ENCODE results near the gene ABL2. TPM values are rescaled to one million over a fixed set of nuclear protein-coding genes. Genes with fewer than 3 reads are reported as not detected.

ABL2 gene
- total and polyA plus RNA-seq, 12 donors: 2.5 to 14.4 (median 10.9) TPM

- Histone ChIP-seq H3K9me3 (no peaks in the 10 kb centered on the region), H3K27ac (peak overlapping the region in 2 of 10 donors; percentile 7 to 46), H3K4me1 (peaks cover 0 to 28% (median 6%) of the 10 kb centered on the region in 9 donors), H3K27me3 (no peaks in the 10 kb centered on the region), H3K4me3 (no peak overlapping the region), H3K36me3 (no peaks in the 10 kb centered on the region)
- DNase-seq (no peak), ATAC-seq (peak in 2 of 8 donors; percentile 22 to 73)
- WGBS, 2 donors: 65% methylated on average over 3 of the region's 3 CpGs
- intact Hi-C loops (cut with DNase I): no loop called here
- TF ChIP-seq CTCF (IDR thresholded peaks at IDR 0.05): no peak
Measured at GRCh38 chr1:179169616-179170467, 59.6 kb downstream of the ABL2 start.

GRCh38 chr1:179168536-179168935 is 60.9 kb downstream of the ABL2 start:
- Histone ChIP-seq H3K4me3 (no peak overlapping the region), H3K27ac (no peak overlapping the region), H3K27me3 (no peaks in the 10 kb centered on the region), H3K9me3 (no peaks in the 10 kb centered on the region), H3K4me1 (peaks cover 0 to 27% (median 6%) of the 10 kb centered on the region in 9 donors), H3K36me3 (no peaks in the 10 kb centered on the region)
- 76 to 79% methylated on average over 3 of the region's 3 CpGs for WGBS, 2 donors
- DNase-seq: no peak
- peak in 1 of 8 donors; percentile 27 for ATAC-seq
- TF ChIP-seq CTCF (IDR thresholded peaks at IDR 0.05): no peak
- intact Hi-C loops (cut with DNase I): no loop called here

GRCh38 chr1:179167955-179168354 is 61.5 kb downstream of the ABL2 start:
- ATAC-seq: no peak
- Histone ChIP-seq H3K9me3 (no peaks in the 10 kb centered on the region), H3K27me3 (no peaks in the 10 kb centered on the region), H3K36me3 (no peaks in the 10 kb centered on the region), H3K4me3 (no peak overlapping the region), H3K4me1 (peaks cover 0 to 27% (median 6%) of the 10 kb centered on the region in 9 donors), H3K27ac (no peak overlapping the region)
- TF ChIP-seq CTCF (IDR thresholded peaks at IDR 0.05): no peak
- intact Hi-C loops (cut with DNase I): no loop called here
- 88 to 95% methylated on average over 1 of the region's 1 CpG for WGBS, 2 donors
- DNase-seq: no peak

- Histone ChIP-seq H3K27me3 (no peaks in the 10 kb centered on the region), H3K4me3 (no peak overlapping the region), H3K27ac (no peak overlapping the region), H3K36me3 (no peaks in the 10 kb centered on the region), H3K9me3 (no peaks in the 10 kb centered on the region), H3K4me1 (peaks cover 0 to 27% (median 6%) of the 10 kb centered on the region in 9 donors)
- DNase-seq (no peak), ATAC-seq (no peak)
- TF ChIP-seq CTCF (IDR thresholded peaks at IDR 0.05): no peak
- 69 to 77% methylated on average over 1 of the region's 1 CpG for WGBS, 2 donors
- intact Hi-C loops (cut with DNase I): no loop called here
Measured at GRCh38 chr1:179167418-179167777, 62.1 kb downstream of the ABL2 start.

Data from heart right ventricle (tissue), 16 donors.